ENCODE results near the gene COL2A1. TPM values are rescaled to one million over a fixed set of nuclear protein-coding genes. Genes with fewer than 3 reads are reported as not detected.
A peak's percentile ranks its signal among the peaks of the same experiment; 100 is the strongest.

The COL2A1 gene
- total RNA-seq, 1 donor from 2014 or later = 69.1 TPM

DNA sequence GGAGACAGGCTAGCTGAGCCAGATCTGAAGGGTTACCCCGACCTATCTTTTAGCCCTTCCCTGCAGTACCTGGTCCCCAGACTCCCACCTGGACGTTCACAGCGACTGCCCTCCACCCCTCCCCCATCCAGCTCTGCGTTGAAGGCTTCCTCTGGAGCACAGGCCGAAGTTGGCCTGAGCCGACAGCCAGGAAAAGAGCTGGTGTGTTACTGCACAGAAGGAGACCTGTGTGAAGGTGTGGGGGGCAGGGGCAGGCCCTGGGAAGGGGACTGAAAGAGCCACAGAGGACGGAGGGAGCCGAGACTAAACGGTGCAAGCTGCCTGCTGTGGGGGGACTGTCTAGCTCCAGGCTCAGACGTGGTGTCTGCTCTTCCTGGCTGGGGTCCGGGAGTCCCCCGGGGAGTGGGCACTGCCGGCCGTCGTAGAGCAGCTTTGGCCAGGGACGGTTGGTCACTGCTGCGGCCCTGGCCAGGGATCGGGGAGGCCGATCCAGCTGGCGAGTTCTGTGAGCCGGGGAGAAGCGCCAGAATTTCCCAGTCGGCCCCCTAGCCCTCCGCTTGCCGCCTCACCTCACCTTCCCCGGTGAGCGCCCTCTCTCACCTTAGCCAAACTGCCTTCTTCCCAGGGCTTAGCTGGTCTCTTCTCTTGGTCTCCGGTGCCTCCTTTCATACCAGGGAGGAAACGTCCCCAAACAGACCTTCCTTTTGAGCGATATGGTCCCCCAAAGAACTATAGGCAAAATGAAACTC, 899 bp upstream of the COL2A1 start:
- H3K9me3 ChIP-seq (ENCODE audit: low read depth) = no peaks in the 10 kb centered on the region
- Mint-ChIP-seq H3K36me3 (peaks cover 1% of the 10 kb centered on the region), H3K27me3 (ENCODE audit: insufficient read depth, low read depth) (peaks cover 10% of the 10 kb centered on the region), H3K27ac (peak overlapping the region; percentile 81), H3K9me3 (no peaks in the 10 kb centered on the region), H3K4me3 (peak overlapping the region; percentile 92), H3K4me1 (peaks cover 43% of the 10 kb centered on the region)
- H3F3A ChIP-seq (ENCODE audit: low read depth) = peaks cover 57% of the 10 kb centered on the region
- H3K9ac ChIP-seq = no peak overlapping the region
- no peaks in the 10 kb centered on the region for H3K36me3 ChIP-seq
- peak overlapping the region; percentile 57 for H2AFZ ChIP-seq (replicated peaks)
- peaks cover 27% of the 10 kb centered on the region for H3K4me1 ChIP-seq
- peaks cover 91% of the 10 kb centered on the region for H3K27me3 ChIP-seq
- peak overlapping the region; percentile 82 for H3K4me2 ChIP-seq
- H3K79me2 ChIP-seq (ENCODE audit: low read depth) = peaks cover 23% of the 10 kb centered on the region
- H3K4me3 ChIP-seq = peak overlapping the region; percentile 66
- H4K20me1 ChIP-seq (ENCODE audit: low read depth) = peaks cover 29% of the 10 kb centered on the region
- TF ChIP-seq CTCF (IDR thresholded peaks at IDR 0.05) (no peak), EZH2phosphoT487 (IDR thresholded peaks at IDR 0.05) (peak; percentile 12)
- H3K27ac ChIP-seq = no peak overlapping the region
- DNase-seq (ENCODE audit: low spot score) = peak; percentile 65

DNA sequence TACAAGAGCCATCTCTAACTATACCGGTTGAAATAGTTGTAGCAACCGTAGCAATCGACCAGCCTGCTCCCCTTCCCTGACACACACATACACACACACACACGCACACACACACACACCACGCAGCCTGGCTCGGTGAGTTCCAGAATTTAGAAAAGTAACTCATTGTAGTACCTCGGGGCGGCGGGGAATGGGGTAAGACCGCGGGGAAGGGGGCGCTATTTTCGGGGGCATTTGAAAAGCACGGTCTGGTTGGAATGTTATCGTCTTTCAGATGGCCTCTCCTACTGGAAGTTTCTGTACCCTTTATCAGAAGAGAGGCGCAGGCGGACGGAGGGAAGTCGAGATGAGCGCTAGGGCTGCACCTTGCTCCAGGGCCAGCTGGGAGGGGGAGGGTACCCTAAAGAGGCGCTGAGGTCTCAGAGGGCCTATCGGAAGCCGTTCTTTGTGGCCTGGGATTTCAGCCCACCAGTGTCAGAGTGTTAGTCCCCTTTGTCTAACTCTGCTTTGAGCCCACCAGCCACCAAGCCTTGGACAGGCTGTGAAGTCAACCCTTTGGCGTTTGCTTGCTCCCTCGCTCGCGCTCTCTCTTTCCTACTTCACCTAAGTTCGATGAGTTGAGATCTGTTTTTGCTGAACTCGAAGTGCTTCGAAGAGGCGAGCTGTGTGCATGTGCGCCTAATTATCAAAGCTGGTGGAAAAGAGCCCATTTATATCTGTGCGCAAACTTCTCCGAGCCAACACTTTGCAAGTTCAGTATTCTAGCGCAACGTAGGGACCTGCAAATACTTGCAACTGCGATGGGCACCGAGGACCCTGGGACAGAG, 837 bp downstream of the COL2A1 start:
- no peak overlapping the region for H3K9ac ChIP-seq
- H3K4me2 ChIP-seq = peak overlapping the region; percentile 82
- H3F3A ChIP-seq (ENCODE audit: low read depth) = peaks cover 58% of the 10 kb centered on the region
- peak overlapping the region; percentile 66 for H3K4me3 ChIP-seq
- H3K27ac ChIP-seq = no peak overlapping the region
- no peaks in the 10 kb centered on the region for H3K9me3 ChIP-seq (ENCODE audit: low read depth)
- H3K4me1 ChIP-seq = peaks cover 31% of the 10 kb centered on the region
- H3K4me1 Mint-ChIP-seq = peaks cover 51% of the 10 kb centered on the region
- peak; percentile 72 for DNase-seq (ENCODE audit: low spot score)
- H3K27ac Mint-ChIP-seq = peak overlapping the region; percentile 67
- no peaks in the 10 kb centered on the region for H3K36me3 ChIP-seq
- H4K20me1 ChIP-seq (ENCODE audit: low read depth) = peaks cover 46% of the 10 kb centered on the region
- H3K27me3 ChIP-seq = peaks cover 91% of the 10 kb centered on the region
- TF ChIP-seq EZH2 (IDR thresholded peaks at IDR 0.05) (no peak), CTCF (IDR thresholded peaks at IDR 0.05) (peak; percentile 46), EZH2phosphoT487 (IDR thresholded peaks at IDR 0.05) (peak; percentile 57)
- peak overlapping the region; percentile 57 for H2AFZ ChIP-seq (replicated peaks)
- no peaks in the 10 kb centered on the region for H3K9me3 Mint-ChIP-seq
- peaks cover 27% of the 10 kb centered on the region for H3K79me2 ChIP-seq (ENCODE audit: low read depth)
- peaks cover 10% of the 10 kb centered on the region for H3K27me3 Mint-ChIP-seq (ENCODE audit: insufficient read depth, low read depth)
- peak overlapping the region; percentile 92 for H3K4me3 Mint-ChIP-seq
- peaks cover 11% of the 10 kb centered on the region for H3K36me3 Mint-ChIP-seq

DNA sequence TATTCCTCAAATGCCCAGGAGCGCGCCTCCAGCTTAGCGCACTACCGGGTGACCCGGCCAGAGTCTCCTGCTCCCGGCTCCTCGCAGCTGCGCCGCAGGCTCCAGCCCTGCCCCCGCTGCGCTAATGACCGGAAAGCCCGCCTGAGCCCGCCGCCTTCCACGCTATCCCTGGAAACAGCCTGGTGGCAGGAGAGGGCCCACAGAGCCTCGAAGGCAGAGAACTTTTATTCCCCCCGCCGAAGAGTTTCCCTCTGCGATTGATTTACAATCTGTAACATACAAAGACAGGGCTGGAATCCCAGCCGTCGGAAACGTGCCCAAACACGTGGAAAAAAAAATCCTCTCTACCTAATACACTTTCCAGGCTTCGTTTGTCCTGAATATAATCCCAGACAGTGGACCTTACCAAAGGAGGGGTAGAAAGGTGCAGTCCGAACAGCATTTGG, 1.5 kb downstream of the COL2A1 start:
- peak overlapping the region; percentile 67 for H3K27ac Mint-ChIP-seq
- peaks cover 18% of the 10 kb centered on the region for H3K36me3 Mint-ChIP-seq
- H3K27me3 Mint-ChIP-seq (ENCODE audit: insufficient read depth, low read depth) = peaks cover 10% of the 10 kb centered on the region
- Histone ChIP-seq H3K27me3 (peaks cover 91% of the 10 kb centered on the region), H3K9ac (no peak overlapping the region), H3K79me2 (ENCODE audit: low read depth) (peaks cover 27% of the 10 kb centered on the region), H3K9me3 (ENCODE audit: low read depth) (no peaks in the 10 kb centered on the region), H3K4me3 (peak overlapping the region; percentile 66), H3F3A (ENCODE audit: low read depth) (peaks cover 58% of the 10 kb centered on the region), H2AFZ (replicated peaks) (no peak overlapping the region), H3K27ac (no peak overlapping the region), H3K4me1 (peaks cover 38% of the 10 kb centered on the region), H4K20me1 (ENCODE audit: low read depth) (peaks cover 53% of the 10 kb centered on the region), H3K36me3 (no peaks in the 10 kb centered on the region), H3K4me2 (peak overlapping the region; percentile 82)
- peaks cover 57% of the 10 kb centered on the region for H3K4me1 Mint-ChIP-seq
- H3K4me3 Mint-ChIP-seq = peak overlapping the region; percentile 92
- TF ChIP-seq EZH2 (IDR thresholded peaks at IDR 0.05) (no peak), EZH2phosphoT487 (IDR thresholded peaks at IDR 0.05) (peak; percentile 11), CTCF (IDR thresholded peaks at IDR 0.05) (no peak)
- H3K9me3 Mint-ChIP-seq = no peaks in the 10 kb centered on the region
- DNase-seq (ENCODE audit: low spot score) = peak; percentile 81

Data from neural progenitor cell (in vitro differentiated cells).